Vagina (tissue), 2 donors: ENCODE measurements around the gene RAG1. TPM values are rescaled to one million over a fixed set of nuclear protein-coding genes. Genes with fewer than 3 reads are reported as not detected.

Source experiments
- DNase-seq, 2 donors: peaks; one replicate each; pipeline ENCODE4 v3.0.0-alpha.2; 2017; ENCODE audit errors: extremely low spot score in 2 of 2
- H3K27ac ChIP-seq: fragments of 200-600 bp; sonication (generic); one replicate; pipeline ENCODE4 v1.5.1; 2019
- H3K27me3 ChIP-seq: fragments of 200-600 bp; sonication (generic); one replicate; pipeline ENCODE4 v1.5.1; 2019
- H3K36me3 ChIP-seq, 2 donors: fragments of 200-600 bp; sonication (generic); one replicate each; pipeline ENCODE4 v1.5.1; 2017 to 2019
- H3K4me1 ChIP-seq: fragments of 200-600 bp; sonication (generic); one replicate; pipeline ENCODE4 v1.5.1; 2019
- H3K4me3 ChIP-seq, 2 donors: fragments of 200-600 bp; sonication (generic); 1 replicate in 1 of 2; 2 replicates in 1 of 2; pipeline ENCODE4 v1.5.1; 2016 to 2019
- H3K9me3 ChIP-seq: fragments of 200-600 bp; sonication (generic); one replicate; pipeline ENCODE4 v1.5.1; 2019
- CTCF ChIP-seq, 3 experiments: fragments of 450-650 bp in 2 of 3; fragments of 200-600 bp in 1 of 3; sonication (generic) in 1 of 3; IDR thresholded peaks; one replicate each; pipeline ENCODE4 v1.5.1; 2017 to 2019; ENCODE audit warnings: antibody characterized with exemption in 3 of 3, mild to moderate bottlenecking in 2 of 3, moderate library complexity in 2 of 3
- POLR2A ChIP-seq, 2 donors: fragments of 450-650 bp; IDR thresholded peaks; one replicate each; pipeline ENCODE4 v1.6.1; 2017; ENCODE audit warnings: antibody characterized with exemption in 2 of 2, mild to moderate bottlenecking in 2 of 2, moderate library complexity in 2 of 2
- POLR2AphosphoS5 ChIP-seq, 2 donors: sonication (generic); formaldehyde crosslinking; IDR thresholded peaks; one replicate each; pipeline ENCODE4 v1.9.0; 2017; ENCODE audit warnings: antibody characterized with exemption in 2 of 2, mild to moderate bottlenecking in 2 of 2, low read depth in 1 of 2; ENCODE audit not compliant: insufficient read depth in 1 of 2
- intact Hi-C: fragments of 100-400 bp; cut with DNase I; formaldehyde crosslinking; loops from one replicate; pipeline ENCODE4 v1.15.1; 2023
- total RNA-seq: library from RNA; depleted of rRNA; stranded (reverse); fragments of >200 nt; gene quantifications from one replicate; pipeline ENCODE4 v1.2.3, GENCODE V29; 2016

The RAG1 gene
- total RNA-seq, 1 donor from 2014 or later = 0.25 TPM

DNA sequence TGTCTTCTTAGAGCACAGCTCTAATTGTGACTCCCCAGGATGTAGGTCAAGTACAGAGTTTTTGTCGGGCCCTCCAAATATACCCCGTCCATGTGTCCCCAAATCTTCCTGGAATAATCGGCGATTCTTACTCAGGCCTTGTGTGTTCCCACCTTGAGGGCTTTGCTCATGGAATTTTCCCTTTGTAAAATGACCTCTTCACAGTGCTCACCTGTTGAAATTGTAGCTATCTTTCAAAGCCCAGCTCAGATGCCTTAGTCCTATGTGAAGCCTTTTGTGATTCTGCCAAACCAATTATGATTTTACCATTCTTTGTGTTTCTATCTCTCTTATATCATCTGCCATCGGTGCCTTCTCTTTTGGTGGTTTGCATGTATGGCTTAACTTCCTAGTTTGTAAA is 60.3 kb downstream of the RAG1 start:
- Histone ChIP-seq H3K27me3 (no peaks in the 10 kb centered on the region), H3K36me3 (no peaks in the 10 kb centered on the region), H3K4me3 (no peak overlapping the region), H3K27ac (no peak overlapping the region), H3K4me1 (no peaks in the 10 kb centered on the region), H3K9me3 (no peaks in the 10 kb centered on the region)
- intact Hi-C loops = no loop called here
- DNase-seq = no peak
- TF ChIP-seq CTCF (IDR thresholded peaks at IDR 0.05) = no peak
- no peak for TF ChIP-seq POLR2AphosphoS5 (IDR thresholded peaks at IDR 0.05; ENCODE audit: insufficient read depth in 1 of 2, low read depth in 1 of 2)
- no peak for TF ChIP-seq POLR2A (IDR thresholded peaks at IDR 0.05)

GRCh38 chr11:36628765-36629244 is 61.0 kb downstream of the RAG1 start:
- intact Hi-C loops = no loop called here
- TF ChIP-seq POLR2A (IDR thresholded peaks at IDR 0.05) (no peak), POLR2AphosphoS5 (IDR thresholded peaks at IDR 0.05; ENCODE audit: insufficient read depth in 1 of 2, low read depth in 1 of 2) (no peak), CTCF (IDR thresholded peaks at IDR 0.05) (no peak)
- Histone ChIP-seq H3K27ac (no peak overlapping the region), H3K4me3 (no peak overlapping the region), H3K4me1 (no peaks in the 10 kb centered on the region), H3K9me3 (no peaks in the 10 kb centered on the region), H3K36me3 (no peaks in the 10 kb centered on the region), H3K27me3 (no peaks in the 10 kb centered on the region)
- no peak for DNase-seq

Other genes starting within 250 kb of the RAG1 start
- gene TRAF6, start 57.7 kb upstream of the RAG1 start, total RNA-seq = 10.6 TPM
- 13.0 TPM for gene IFTAP, start 26.5 kb downstream of the RAG1 start, total RNA-seq
- gene RAG2, start 30.2 kb downstream of the RAG1 start, total RNA-seq = not detected